ENCODE results near the gene CD300LF. TPM values are rescaled to one million over a fixed set of nuclear protein-coding genes. Genes with fewer than 3 reads are reported as not detected.

CD300LF gene
- total RNA-seq, 1 experiment from 2014 or later, result not detected

DNA sequence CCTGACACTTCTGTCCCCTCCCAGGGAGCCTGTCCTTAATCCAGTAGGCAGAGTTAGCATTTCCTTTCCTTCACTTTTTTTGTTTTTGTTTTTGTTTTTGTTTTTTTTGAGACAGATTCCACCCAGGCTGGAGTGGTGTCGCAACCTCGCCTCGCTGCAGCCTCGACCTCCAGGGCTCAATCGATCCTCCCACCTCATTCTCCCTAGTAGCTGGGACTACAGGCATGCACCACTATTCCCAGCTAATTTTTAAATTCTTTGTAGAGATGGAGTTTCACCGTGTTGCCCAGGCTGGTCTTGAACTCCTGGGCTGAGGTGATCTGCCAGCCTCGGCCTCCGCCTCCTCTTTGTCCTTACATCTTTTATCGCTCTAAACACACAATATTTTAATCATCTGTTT is 39.7 kb upstream of the CD300LF start:
- TF ChIP-seq MAX (IDR thresholded peaks at IDR 0.05), result no peak
- no peak for TF ChIP-seq ZFX (IDR thresholded peaks at IDR 0.05)
- no peaks in the 10 kb centered on the region for H3K27me3 ChIP-seq (ENCODE audit: insufficient read depth, low read length)
- peaks cover 82% of the 10 kb centered on the region for H3K79me2 ChIP-seq (ENCODE audit: insufficient read depth, low read length)
- H3K4me1 ChIP-seq (ENCODE audit: control insufficient read depth in 1 of 2, insufficient read depth in 2 of 2, low read length in 2 of 2), result peaks cover 39 to 56% of the 10 kb centered on the region in 2 experiments
- H3K4me3 ChIP-seq (replicated peaks in 1 of 2; ENCODE audit: low read depth in 1 of 2, low read length in 2 of 2), result no peak overlapping the region
- no peaks in the 10 kb centered on the region for H3K9me2 ChIP-seq (ENCODE audit: insufficient read depth)
- H2AFZ ChIP-seq (ENCODE audit: low read depth, low read length, poor library complexity, severe bottlenecking), result no peak overlapping the region
- POLR2A ChIA-PET, result no interaction called here
- no peak overlapping the region for H3K9ac ChIP-seq (ENCODE audit: low read length)
- H3K36me3 ChIP-seq (ENCODE audit: control insufficient read depth in 1 of 2, insufficient read depth in 2 of 2, low read length in 2 of 2), result peaks cover 0 to 2% of the 10 kb centered on the region in 2 experiments; a peak in 2 of 4 replicates
- DNase-seq (ENCODE audit: low read depth, low spot score) (no peak), ATAC-seq (no peak)
- CTCF ChIA-PET, result interaction anchor here (1.4 kb wide), 1 partner anchor 95 kb away, joined by 4 read pairs; no protein-coding TSS in a partner anchor
- BruUV-seq (replicated peaks), result no TSS peak
- peak overlapping the region; percentile 43 for H3K4me2 ChIP-seq (ENCODE audit: low read length)
- peaks cover 3% of the 10 kb centered on the region; the same call in 1 of the 2 replicates for H4K20me1 ChIP-seq (ENCODE audit: insufficient read depth)
- intact Hi-C loops (cut with micrococcal nuclease), result no loop called here
- RAD21 ChIA-PET (ENCODE audit: low non-redundant PET in 1 of 2, low total read pairs in 2 of 2, uncharacterized antibody in 2 of 2, unreplicated experiment in 2 of 2), result no interaction called here
- H3K9me3 ChIP-seq (ENCODE audit: control insufficient read depth in 1 of 2, insufficient read depth in 1 of 2, low read depth in 1 of 2, low read length in 2 of 2), result no peaks in the 10 kb centered on the region
- no peak overlapping the region for H3K27ac ChIP-seq (ENCODE audit: low read depth, low read length)

- Histone ChIP-seq H3K9me3 (ENCODE audit: control insufficient read depth in 1 of 2, insufficient read depth in 1 of 2, low read depth in 1 of 2, low read length in 2 of 2) (no peaks in the 10 kb centered on the region), H3K27me3 (ENCODE audit: insufficient read depth, low read length) (no peaks in the 10 kb centered on the region), H3K79me2 (ENCODE audit: insufficient read depth, low read length) (peaks cover 67% of the 10 kb centered on the region), H3K9ac (ENCODE audit: low read length) (peak overlapping the region; percentile 79; the same call in 1 of the 2 replicates), H3K4me1 (ENCODE audit: control insufficient read depth in 1 of 2, insufficient read depth in 2 of 2, low read length in 2 of 2) (peaks cover 30 to 52% of the 10 kb centered on the region in 2 experiments), H2AFZ (ENCODE audit: low read depth, low read length, poor library complexity, severe bottlenecking) (no peak overlapping the region), H3K9me2 (ENCODE audit: insufficient read depth) (no peaks in the 10 kb centered on the region), H3K36me3 (ENCODE audit: control insufficient read depth in 1 of 2, insufficient read depth in 2 of 2, low read length in 2 of 2) (peaks cover 0 to 2% of the 10 kb centered on the region in 2 experiments; a peak in 2 of 4 replicates), H3K4me3 (replicated peaks in 1 of 2; ENCODE audit: low read depth in 1 of 2, low read length in 2 of 2) (peak overlapping the region; percentile 74 to 90), H4K20me1 (ENCODE audit: insufficient read depth) (peaks cover 3% of the 10 kb centered on the region; the same call in 1 of the 2 replicates), H3K4me2 (ENCODE audit: low read length) (peak overlapping the region; percentile 87), H3K27ac (ENCODE audit: low read depth, low read length) (peak overlapping the region; percentile 81)
- intact Hi-C loops (cut with micrococcal nuclease), result no loop called here
- DNase-seq (ENCODE audit: low read depth, low spot score) (no peak), ATAC-seq (no peak)
- TF ChIP-seq ATF3 (IDR thresholded peaks at IDR 0.05) (no peak), POLR2AphosphoS5 (IDR thresholded peaks at IDR 0.05; ENCODE audit: low read depth, low read length) (no peak), MAX (IDR thresholded peaks at IDR 0.05) (no peak), SP1 (IDR thresholded peaks at IDR 0.05; ENCODE audit: low read depth) (no peak), CBX3 (IDR thresholded peaks at IDR 0.05; ENCODE audit: low read depth) (no peak), EZH2 (IDR thresholded peaks at IDR 0.05) (no peak), ZFX (IDR thresholded peaks at IDR 0.05) (no peak), FOSL1 (IDR thresholded peaks at IDR 0.05; ENCODE audit: low read depth) (no peak), JUND (IDR thresholded peaks at IDR 0.05) (no peak), EZH2phosphoT487 (IDR thresholded peaks at IDR 0.05; ENCODE audit: borderline replicate concordance) (no peak), ZNF274 (IDR thresholded peaks at IDR 0.05; ENCODE audit: low read depth, low read length) (no peak), SRF (IDR thresholded peaks at IDR 0.05; ENCODE audit: low read depth) (no peak), CEBPB (IDR thresholded peaks at IDR 0.05; ENCODE audit: low read depth) (no peak)
- RAD21 ChIA-PET (ENCODE audit: low non-redundant PET in 1 of 2, low total read pairs in 2 of 2, uncharacterized antibody in 2 of 2, unreplicated experiment in 2 of 2), result no interaction called here
- POLR2A ChIA-PET, result interaction anchor here (0.8 to 3.2 kb wide), 6 partner anchors 9 to 123 kb away, joined by 3 to 18 read pairs (median 7); partner anchors contain the start of genes FDXR, NAT9 and RAB37
- CTCF ChIA-PET, result interaction anchor here (0.8 to 1.9 kb wide), 5 partner anchors 14 to 383 kb away, joined by 3 to 8 read pairs (median 6); partner anchors contain the start of genes NAT9 and RAB37
- BruUV-seq (replicated peaks), result no TSS peak
Observed at GRCh38 chr17:74750327-74751069, 37.8 kb upstream of the CD300LF start.
